D341Med (cell line): ENCODE measurements around the gene XRRA1.
"Not testable (repeated sequence)": the region's sequence is repeated elsewhere in the genome, so short reads cannot be mapped to it uniquely, and the experiment has no call there.

Source experiments
- DNase-seq: peaks from one replicate; pipeline ENCODE4 v3.0.0; 2012; ENCODE audit warnings: low spot score

The XRRA1 gene

GRCh38 chr11:74825596-74825995 is 123.3 kb downstream of the XRRA1 start:
- DNase-seq = not testable (repeated sequence)

- no peak for DNase-seq
Observed at GRCh38 chr11:74824285-74824982, 124.5 kb downstream of the XRRA1 start.

- no peak for DNase-seq
Observed at GRCh38 chr11:74822170-74822569, 126.7 kb downstream of the XRRA1 start.

- no peak for DNase-seq
Observed at GRCh38 chr11:74820763-74821162, 128.1 kb downstream of the XRRA1 start.

GRCh38 chr11:74819400-74819799 is 129.5 kb downstream of the XRRA1 start:
- peak; percentile 32 for DNase-seq

- no peak for DNase-seq
Observed at GRCh38 chr11:74818283-74818946, 130.5 kb downstream of the XRRA1 start.

GRCh38 chr11:74816664-74817063 is 132.2 kb downstream of the XRRA1 start:
- DNase-seq = no peak

- DNase-seq = no peak
Observed at GRCh38 chr11:74815966-74816365, 132.9 kb downstream of the XRRA1 start.

- no peak for DNase-seq
Observed at GRCh38 chr11:74809801-74810200, 139.1 kb downstream of the XRRA1 start.

- DNase-seq = no peak
Observed at GRCh38 chr11:74806267-74806666, 142.6 kb downstream of the XRRA1 start.

- no peak for DNase-seq
Observed at GRCh38 chr11:74791333-74792100, 157.4 kb downstream of the XRRA1 start.
